HG03521 (cell line): ENCODE results near the gene ACCS.

ENCODE experiments used
- ATAC-seq: cut with Tn5 transposase; IDR thresholded peaks from one replicate; pipeline ENCODE4 v1.9.1; 2021; ENCODE audit warnings: mild to moderate bottlenecking, moderate library complexity; ENCODE audit not compliant: unreplicated experiment

The ACCS gene

GRCh38 chr11:44037658-44037998 is 28.4 kb upstream of the ACCS start:
- ATAC-seq: no peak

- ATAC-seq: no peak
Measured at GRCh38 chr11:44043157-44043556, 22.9 kb upstream of the ACCS start.

GRCh38 chr11:44046182-44046581 is 19.9 kb upstream of the ACCS start:
- no peak for ATAC-seq

GRCh38 chr11:44047298-44047697 is 18.8 kb upstream of the ACCS start:
- ATAC-seq: no peak

GRCh38 chr11:44047931-44048431 is 18.1 kb upstream of the ACCS start, which contains the start of gene ACCSL:
ACCSL (plus strand) TSS chr11:44047981; CDS start chr11:44048037, 56 bp downstream.
- no peak for ATAC-seq

GRCh38 chr11:44049832-44050231 is 16.2 kb upstream of the ACCS start:
- ATAC-seq: no peak

- no peak for ATAC-seq
Measured at GRCh38 chr11:44051171-44051570, 14.9 kb upstream of the ACCS start.

- no peak for ATAC-seq
Measured at GRCh38 chr11:44057340-44057739, 8.7 kb upstream of the ACCS start.

- ATAC-seq: no peak
Measured at GRCh38 chr11:44058275-44058674, 7.8 kb upstream of the ACCS start.

GRCh38 chr11:44065161-44065661 is 859 bp upstream of the ACCS start:
- no peak for ATAC-seq

GRCh38 chr11:44066732-44067141 is 667 bp downstream of the ACCS start:
- no peak for ATAC-seq

GRCh38 chr11:44067266-44067665 is 1.2 kb downstream of the ACCS start:
- ATAC-seq: no peak

GRCh38 chr11:44068180-44068579 is 2.1 kb downstream of the ACCS start:
- ATAC-seq: no peak

GRCh38 chr11:44071157-44071556 is 5.1 kb downstream of the ACCS start:
- ATAC-seq: no peak

GRCh38 chr11:44072757-44073658 is 6.9 kb downstream of the ACCS start:
- no peak for ATAC-seq

- ATAC-seq: no peak
Measured at GRCh38 chr11:44078794-44079193, 12.7 kb downstream of the ACCS start.

GRCh38 chr11:44079376-44079775 is 13.3 kb downstream of the ACCS start:
- no peak for ATAC-seq

- no peak for ATAC-seq
Measured at GRCh38 chr11:44080951-44081350, 14.9 kb downstream of the ACCS start.

- no peak for ATAC-seq
Measured at GRCh38 chr11:44082645-44083044, 16.6 kb downstream of the ACCS start.

- ATAC-seq: no peak
Measured at GRCh38 chr11:44083433-44083832, 17.4 kb downstream of the ACCS start.

- ATAC-seq: no peak
Measured at GRCh38 chr11:44083906-44084305, 17.8 kb downstream of the ACCS start.

- no peak for ATAC-seq
Measured at GRCh38 chr11:44085330-44085729, 19.3 kb downstream of the ACCS start.
